IPS-20b (cell line): Measurements from ENCODE around the gene DUXB.

Experiments
- H3K27ac ChIP-seq: one replicate; pipeline ENCODE4 v1.5.1; 2013; ENCODE audit warnings: low read length
- H3K27me3 ChIP-seq: 2 replicates; pipeline ENCODE4 v1.6.1; 2013; ENCODE audit warnings: mild to moderate bottlenecking, low read length, inconsistent platforms; ENCODE audit not compliant: insufficient read depth
- H3K36me3 ChIP-seq: 2 replicates; pipeline ENCODE4 v1.6.1; 2013; ENCODE audit warnings: low read depth, mild to moderate bottlenecking, inconsistent platforms, low read length, moderate library complexity; ENCODE audit not compliant: insufficient read depth
- H3K4me1 ChIP-seq: 2 replicates; pipeline ENCODE4 v1.6.1; 2013; ENCODE audit warnings: mild to moderate bottlenecking, control low read depth, inconsistent platforms, low read length, moderate library complexity; ENCODE audit not compliant: insufficient read depth
- H3K4me3 ChIP-seq: 2 replicates; pipeline ENCODE4 v1.5.1; 2013; ENCODE audit warnings: mild to moderate bottlenecking, low read length, inconsistent platforms
- H3K9ac ChIP-seq: 2 replicates; pipeline ENCODE4 v1.6.1; 2013; ENCODE audit warnings: low read depth, mild to moderate bottlenecking, inconsistent platforms, low read length, moderate library complexity
- H3K9me3 ChIP-seq: 2 replicates; pipeline ENCODE4 v1.6.1; 2013; ENCODE audit warnings: mild to moderate bottlenecking, low read depth, low read length, inconsistent platforms; ENCODE audit not compliant: insufficient read depth

The DUXB gene, protein sequence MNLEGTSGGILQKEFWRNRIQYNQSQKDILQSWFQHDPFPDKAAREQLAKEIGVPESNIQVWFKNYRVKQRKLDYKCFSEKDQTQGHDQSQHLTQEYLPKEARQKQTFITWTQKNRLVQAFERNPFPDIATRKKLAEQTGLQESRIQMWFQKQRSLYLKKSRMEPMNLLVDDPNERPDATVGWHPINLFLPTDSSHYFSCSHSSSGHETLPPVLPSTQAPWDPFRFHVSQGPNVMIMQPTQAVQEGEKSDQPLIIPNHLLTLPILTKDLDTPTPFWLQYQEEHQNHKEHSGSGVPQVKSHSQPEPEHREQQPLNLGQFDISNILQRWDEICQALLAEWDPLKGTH

DNA sequence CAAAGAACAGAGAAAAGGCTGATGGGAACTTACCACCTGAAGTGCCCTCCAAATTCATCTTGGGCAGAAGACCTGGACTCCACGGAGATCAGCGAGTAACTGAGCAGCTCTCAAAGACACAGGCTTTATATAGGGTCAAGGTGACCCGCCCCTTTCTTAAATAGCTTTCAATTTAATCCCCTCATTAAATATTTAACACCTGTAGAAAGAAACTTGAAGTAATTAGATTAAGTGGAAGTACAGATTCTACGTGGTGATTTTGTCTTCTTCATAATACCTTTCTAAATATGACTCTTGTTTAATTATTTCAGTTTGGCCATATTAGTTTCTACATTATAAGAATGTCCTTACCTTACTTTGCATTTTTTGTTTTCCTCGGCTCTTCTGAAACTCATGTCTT is at the start of gene DUXB:
TSS of gene DUXB (minus strand) at position 101 of the 400 bp plus-strand sequence. CDS start at position 58, 43 bp downstream.
- H3K27me3 ChIP-seq: no peaks in the 10 kb centered on the region
- H3K27ac ChIP-seq: no peak within 1 kb of the TSS
- no peaks in the 10 kb centered on the region; the same call in 1 of the 2 replicates for H3K4me1 ChIP-seq
- no peaks in the 10 kb centered on the region for H3K36me3 ChIP-seq
- H3K9me3 ChIP-seq: no peaks in the 10 kb centered on the region
- H3K4me3 ChIP-seq: no peak within 1 kb of the TSS
- no peak within 1 kb of the TSS for H3K9ac ChIP-seq

- Histone ChIP-seq H3K4me1 (no peaks in the 10 kb centered on the region), H3K4me3 (no peak overlapping the region), H3K36me3 (no peaks in the 10 kb centered on the region), H3K9ac (no peak overlapping the region), H3K27me3 (no peaks in the 10 kb centered on the region), H3K27ac (no peak overlapping the region), H3K9me3 (peaks cover 9% of the 10 kb centered on the region; the same call in 1 of the 2 replicates)
Measured at GRCh38 chr16:75750528-75750927, 49.3 kb upstream of the DUXB start.

DNA sequence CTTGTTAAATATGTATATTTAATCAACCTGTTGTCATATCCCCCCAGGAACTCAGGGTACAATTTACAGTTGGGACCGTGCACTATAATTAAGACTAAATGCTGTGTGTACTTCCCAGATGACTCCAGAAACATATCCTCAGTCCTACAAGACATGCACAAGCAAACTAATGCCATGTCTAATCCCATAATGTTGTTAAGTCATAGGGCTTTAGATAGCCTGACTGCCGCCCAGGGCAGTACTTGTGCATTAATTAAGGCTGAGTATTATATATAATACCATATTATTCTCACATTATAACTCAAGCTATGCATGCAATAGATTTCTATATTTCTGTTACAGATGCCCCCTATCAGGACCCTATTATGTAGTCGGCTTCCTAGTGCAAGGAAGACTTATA is 45.1 kb upstream of the DUXB start:
- no peak overlapping the region for H3K9ac ChIP-seq

DNA sequence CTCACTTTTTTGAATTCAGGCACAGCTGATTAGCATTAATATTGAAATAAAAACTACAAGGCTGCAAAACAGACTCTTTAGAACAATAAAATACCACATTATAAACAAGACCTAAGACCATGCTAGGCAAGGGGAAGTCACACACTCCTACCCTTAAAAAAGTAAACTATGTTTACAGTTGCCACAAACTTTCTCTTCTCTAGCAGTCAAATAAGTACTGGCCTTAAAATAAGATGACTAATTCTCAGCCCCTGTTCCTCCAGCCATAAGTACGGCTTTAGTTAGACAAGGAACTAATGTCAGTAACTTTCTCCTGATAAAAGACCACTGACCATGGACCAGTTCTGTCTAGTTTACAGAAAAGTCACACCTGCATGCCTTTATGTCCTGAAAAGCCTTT is 44.6 kb upstream of the DUXB start:
- Histone ChIP-seq H3K4me1 (no peaks in the 10 kb centered on the region), H3K27me3 (no peaks in the 10 kb centered on the region), H3K9me3 (peaks cover 56% of the 10 kb centered on the region), H3K9ac (no peak overlapping the region), H3K27ac (no peak overlapping the region), H3K4me3 (no peak overlapping the region), H3K36me3 (no peaks in the 10 kb centered on the region)

More for the DNA sequence above, 45.1 kb upstream of the DUXB start:
- no peak overlapping the region for H3K4me3 ChIP-seq
- no peaks in the 10 kb centered on the region for H3K4me1 ChIP-seq
- H3K36me3 ChIP-seq: no peaks in the 10 kb centered on the region
- no peak overlapping the region for H3K27ac ChIP-seq
- H3K27me3 ChIP-seq: no peaks in the 10 kb centered on the region
- peaks cover 51% of the 10 kb centered on the region for H3K9me3 ChIP-seq

- H3K36me3 ChIP-seq: no peaks in the 10 kb centered on the region
- H3K27me3 ChIP-seq: no peaks in the 10 kb centered on the region
- no peak overlapping the region for H3K4me3 ChIP-seq
- no peaks in the 10 kb centered on the region for H3K4me1 ChIP-seq
- H3K27ac ChIP-seq: no peak overlapping the region
- H3K9ac ChIP-seq: no peak overlapping the region
- H3K9me3 ChIP-seq: peaks cover 62% of the 10 kb centered on the region
Measured at GRCh38 chr16:75745242-75745641, 44.0 kb upstream of the DUXB start.

- H3K27ac ChIP-seq: no peak overlapping the region
- H3K36me3 ChIP-seq: no peaks in the 10 kb centered on the region
- H3K4me3 ChIP-seq: no peak overlapping the region
- H3K4me1 ChIP-seq: no peaks in the 10 kb centered on the region
- no peak overlapping the region for H3K9ac ChIP-seq
- no peaks in the 10 kb centered on the region for H3K27me3 ChIP-seq
- peaks cover 66% of the 10 kb centered on the region for H3K9me3 ChIP-seq
Measured at GRCh38 chr16:75742424-75743047, 41.3 kb upstream of the DUXB start.

- H3K27me3 ChIP-seq: no peaks in the 10 kb centered on the region
- H3K36me3 ChIP-seq: no peaks in the 10 kb centered on the region
- no peak overlapping the region for H3K9ac ChIP-seq
- H3K27ac ChIP-seq: no peak overlapping the region
- H3K9me3 ChIP-seq: no peaks in the 10 kb centered on the region
- H3K4me3 ChIP-seq: no peak overlapping the region
- H3K4me1 ChIP-seq: no peaks in the 10 kb centered on the region
Measured at GRCh38 chr16:75733305-75734211, 32.3 kb upstream of the DUXB start.

DNA sequence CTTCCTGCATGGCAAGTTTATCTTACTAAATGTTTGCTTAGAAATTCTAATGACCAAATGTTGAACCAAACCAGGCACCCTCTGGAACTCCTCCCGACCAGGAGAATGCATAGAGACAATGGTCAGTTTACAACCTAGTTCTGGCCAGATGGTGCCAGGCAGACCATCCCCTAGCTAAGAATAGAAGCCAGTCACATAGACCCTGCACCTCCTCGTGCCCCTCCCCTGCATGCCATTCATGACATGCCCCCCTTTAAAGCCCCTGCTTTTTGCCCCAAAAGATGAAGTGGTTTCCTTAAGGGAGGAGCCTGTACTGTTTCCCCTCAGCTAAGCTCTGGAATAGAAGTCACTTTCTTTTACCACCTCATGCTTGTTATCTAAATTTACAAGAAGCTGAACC is 31.6 kb upstream of the DUXB start:
- Histone ChIP-seq H3K27me3 (no peaks in the 10 kb centered on the region), H3K27ac (no peak overlapping the region)

DNA sequence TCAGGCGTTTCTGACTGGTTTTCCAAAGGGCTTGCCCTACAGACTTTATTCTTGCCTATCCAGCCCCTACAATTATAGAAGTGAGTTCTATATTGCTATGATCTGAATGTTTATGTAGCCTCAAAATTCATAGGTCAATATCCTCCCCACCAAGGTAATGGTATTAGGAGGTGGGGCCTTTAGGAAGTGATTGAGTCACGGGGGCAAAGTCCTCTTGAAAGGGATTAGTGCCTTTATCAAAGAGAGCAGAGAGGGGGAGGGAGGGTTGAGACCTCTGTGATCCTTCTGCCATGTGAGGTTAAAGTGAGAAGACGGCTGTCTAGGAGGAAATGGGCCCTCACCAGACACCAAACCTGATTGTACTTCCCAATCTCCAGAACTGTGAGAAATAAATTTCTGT is 26.0 kb upstream of the DUXB start:
- Histone ChIP-seq H3K27ac (no peak overlapping the region), H3K4me3 (no peak overlapping the region), H3K4me1 (no peaks in the 10 kb centered on the region), H3K9ac (no peak overlapping the region), H3K36me3 (no peaks in the 10 kb centered on the region), H3K27me3 (no peaks in the 10 kb centered on the region), H3K9me3 (no peaks in the 10 kb centered on the region)

More for the DNA sequence above, 31.6 kb upstream of the DUXB start:
- no peaks in the 10 kb centered on the region for H3K9me3 ChIP-seq
- no peak overlapping the region for H3K4me3 ChIP-seq
- H3K9ac ChIP-seq: no peak overlapping the region
- no peaks in the 10 kb centered on the region for H3K4me1 ChIP-seq
- no peaks in the 10 kb centered on the region for H3K36me3 ChIP-seq

DNA sequence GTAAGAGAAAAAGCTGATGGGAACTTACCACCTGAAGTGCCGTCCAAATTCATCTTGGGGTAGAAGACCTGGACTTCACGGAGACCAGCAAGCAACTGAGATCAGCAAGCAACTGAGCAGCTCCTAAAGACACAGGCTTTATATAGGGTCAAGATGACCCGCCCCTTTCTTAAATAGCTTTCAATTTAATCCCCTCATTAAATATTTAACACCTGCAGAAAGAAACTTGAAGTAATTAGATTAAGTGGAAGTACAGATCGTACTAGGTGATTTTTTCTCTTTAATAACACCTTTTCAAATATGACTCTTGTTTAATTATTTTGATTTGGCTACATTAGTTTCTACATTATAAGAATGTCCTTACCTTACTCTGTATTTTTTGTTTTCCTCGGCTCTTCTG is 25.1 kb upstream of the DUXB start, which contains the start of gene CPHXL:
TSS of gene CPHXL (minus strand) at position 101 of the 400 bp plus-strand sequence. CDS start at position 53, 48 bp downstream.
- H3K9ac ChIP-seq: no peak within 1 kb of the TSS
- H3K4me3 ChIP-seq: no peak within 1 kb of the TSS
- no peaks in the 10 kb centered on the region for H3K27me3 ChIP-seq
- no peaks in the 10 kb centered on the region for H3K4me1 ChIP-seq
- H3K27ac ChIP-seq: no peak within 1 kb of the TSS
- no peaks in the 10 kb centered on the region for H3K36me3 ChIP-seq
- H3K9me3 ChIP-seq: no peaks in the 10 kb centered on the region

DNA sequence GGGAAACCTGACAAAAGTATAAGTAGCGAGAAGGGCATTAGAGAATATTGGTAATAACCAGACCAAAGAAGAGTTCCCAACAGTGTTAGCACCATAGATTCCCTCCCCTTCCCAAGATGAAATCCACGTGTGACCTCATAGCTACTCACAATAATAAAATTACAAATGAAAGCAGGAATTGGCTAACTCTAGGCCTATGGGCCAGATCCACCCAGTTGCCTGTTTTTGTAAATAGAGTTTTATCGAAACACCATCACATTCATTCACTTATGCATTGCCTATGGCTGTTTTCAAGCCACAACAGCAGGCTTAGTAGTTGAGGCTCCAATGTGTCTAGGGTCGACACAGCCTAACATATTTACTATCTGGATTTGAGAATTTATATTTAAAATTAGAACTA is 17.2 kb upstream of the DUXB start:
- Histone ChIP-seq H3K9me3 (peaks cover 31% of the 10 kb centered on the region), H3K36me3 (no peaks in the 10 kb centered on the region), H3K9ac (no peak overlapping the region), H3K4me3 (no peak overlapping the region), H3K4me1 (no peaks in the 10 kb centered on the region), H3K27ac (no peak overlapping the region), H3K27me3 (no peaks in the 10 kb centered on the region; the same call in 1 of the 2 replicates)
